ENCODE results near the gene NR3C1.

NR3C1 gene

DNA sequence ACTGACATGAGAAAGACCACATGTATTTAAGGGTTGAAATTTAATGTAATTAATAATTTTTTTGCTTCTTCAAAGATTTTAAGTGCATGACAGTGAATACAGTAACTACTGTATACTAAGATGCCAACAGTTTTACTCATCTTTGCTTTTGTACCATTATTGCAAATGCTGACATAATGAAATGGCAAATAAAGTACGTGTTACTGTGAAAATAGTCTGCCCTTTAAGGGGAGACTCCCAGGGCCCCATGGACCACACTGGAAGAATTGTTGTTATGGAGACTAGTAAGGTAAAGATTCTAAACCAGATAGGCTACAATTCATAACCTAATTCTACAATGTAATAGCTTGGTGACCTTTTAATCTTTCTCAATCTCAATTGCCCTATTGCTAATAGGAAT lies 84.7 kb downstream of the NR3C1 start:
- TF ChIP-seq, protein P1, sequence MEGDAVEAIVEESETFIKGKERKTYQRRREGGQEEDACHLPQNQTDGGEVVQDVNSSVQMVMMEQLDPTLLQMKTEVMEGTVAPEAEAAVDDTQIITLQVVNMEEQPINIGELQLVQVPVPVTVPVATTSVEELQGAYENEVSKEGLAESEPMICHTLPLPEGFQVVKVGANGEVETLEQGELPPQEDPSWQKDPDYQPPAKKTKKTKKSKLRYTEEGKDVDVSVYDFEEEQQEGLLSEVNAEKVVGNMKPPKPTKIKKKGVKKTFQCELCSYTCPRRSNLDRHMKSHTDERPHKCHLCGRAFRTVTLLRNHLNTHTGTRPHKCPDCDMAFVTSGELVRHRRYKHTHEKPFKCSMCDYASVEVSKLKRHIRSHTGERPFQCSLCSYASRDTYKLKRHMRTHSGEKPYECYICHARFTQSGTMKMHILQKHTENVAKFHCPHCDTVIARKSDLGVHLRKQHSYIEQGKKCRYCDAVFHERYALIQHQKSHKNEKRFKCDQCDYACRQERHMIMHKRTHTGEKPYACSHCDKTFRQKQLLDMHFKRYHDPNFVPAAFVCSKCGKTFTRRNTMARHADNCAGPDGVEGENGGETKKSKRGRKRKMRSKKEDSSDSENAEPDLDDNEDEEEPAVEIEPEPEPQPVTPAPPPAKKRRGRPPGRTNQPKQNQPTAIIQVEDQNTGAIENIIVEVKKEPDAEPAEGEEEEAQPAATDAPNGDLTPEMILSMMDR (IDR thresholded peaks at IDR 0.05; ENCODE audit: insufficient read depth, low read length, missing control alignments): no peak
- no peak for DNase-seq (ENCODE audit: low read depth, low spot score)
- ChIA-PET CTCF (no interaction called here), POLR2A (no interaction called here)
- H3K4me3 ChIP-seq (ENCODE audit: low read depth, low read length): no peak overlapping the region

DNA sequence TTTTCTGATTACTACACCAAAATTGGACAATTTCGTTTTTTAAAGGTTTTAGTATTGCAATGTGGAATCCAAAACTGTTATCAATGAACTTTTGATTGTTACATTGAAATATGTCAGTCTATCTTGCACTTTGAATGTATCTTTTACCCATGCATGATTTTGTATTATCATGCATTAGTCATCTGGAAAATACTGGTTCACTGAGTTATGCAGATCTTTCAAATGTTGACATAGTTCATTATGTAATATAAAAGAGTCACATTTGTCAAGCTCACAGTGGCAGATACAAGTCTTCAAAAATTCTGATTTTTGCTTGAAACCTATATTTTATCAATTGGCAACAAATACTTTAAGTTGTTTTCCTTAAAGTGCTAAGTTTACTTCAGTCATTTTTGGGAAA lies 85.2 kb downstream of the NR3C1 start:
- POLR2A ChIA-PET: no interaction called here
- DNase-seq (ENCODE audit: low read depth, low spot score): no peak
- CTCF ChIA-PET: no interaction called here

DNA sequence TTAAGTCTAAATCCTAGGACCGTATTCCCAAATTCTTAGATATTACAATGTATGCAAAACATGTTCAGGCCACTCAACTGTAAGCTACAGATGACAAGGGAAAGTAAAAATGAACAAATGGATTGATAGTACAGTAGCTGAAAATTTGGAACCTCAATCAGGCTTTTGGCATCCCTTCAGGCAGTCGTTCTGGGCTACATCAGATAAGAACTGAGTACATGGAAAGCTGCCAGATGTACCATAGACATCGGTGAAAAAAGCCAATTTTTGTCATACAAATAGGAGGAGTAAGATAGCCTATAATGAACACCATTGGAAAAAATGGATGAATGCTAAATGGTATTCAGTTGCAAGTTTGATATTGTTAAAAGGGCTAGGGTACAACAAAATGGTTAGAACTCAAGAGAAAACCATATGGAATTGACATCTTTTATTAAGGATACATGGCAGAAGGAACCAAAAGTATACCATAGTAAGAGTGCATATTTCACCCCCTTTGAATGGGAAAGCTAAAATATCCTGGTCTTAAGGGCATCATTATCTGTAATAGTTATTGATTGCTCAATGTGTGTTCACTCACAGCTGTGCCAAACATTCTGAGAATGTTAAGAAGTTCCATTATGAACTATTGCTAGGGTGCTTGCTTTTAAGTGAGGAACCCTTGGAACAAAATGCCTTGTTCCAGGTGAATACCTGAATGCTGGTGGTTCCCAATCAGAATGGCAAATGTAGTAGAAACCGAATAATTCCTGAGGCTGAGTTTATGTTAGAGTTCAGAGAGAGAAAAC lies 86.4 kb downstream of the NR3C1 start:
- TF ChIP-seq, protein P1 (IDR thresholded peaks at IDR 0.05; ENCODE audit: insufficient read depth, low read length, missing control alignments): no peak
- CTCF ChIA-PET: no interaction called here
- H3K4me3 ChIP-seq (ENCODE audit: low read depth, low read length): no peak overlapping the region
- POLR2A ChIA-PET: no interaction called here
- DNase-seq (ENCODE audit: low read depth, low spot score): no peak

More for the DNA sequence above, 85.2 kb downstream of the NR3C1 start:
- TF ChIP-seq, protein P1 (IDR thresholded peaks at IDR 0.05; ENCODE audit: insufficient read depth, low read length, missing control alignments): no peak
- H3K4me3 ChIP-seq (ENCODE audit: low read depth, low read length): no peak overlapping the region

DNA sequence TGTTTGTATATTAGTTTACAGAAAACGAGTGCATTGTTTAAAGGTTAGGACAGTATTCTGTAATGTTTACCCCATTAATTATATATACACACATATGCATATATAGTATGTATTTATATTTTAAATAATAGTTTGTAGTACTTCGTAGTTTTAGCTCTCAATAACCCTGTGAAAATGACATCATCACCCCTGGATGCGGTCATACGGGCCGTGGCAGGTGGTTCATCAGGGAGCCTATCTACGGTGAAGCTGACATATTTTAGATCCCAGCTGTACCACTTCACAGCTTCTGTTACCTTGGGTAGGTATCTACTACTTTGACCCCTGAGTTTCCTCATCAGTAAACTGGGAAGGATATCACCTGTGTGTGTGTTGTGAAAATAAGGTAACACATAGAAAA lies 87.1 kb downstream of the NR3C1 start:
- ChIA-PET POLR2A (no interaction called here), CTCF (no interaction called here)
- DNase-seq (ENCODE audit: low read depth, low spot score): no peak
- H3K4me3 ChIP-seq (ENCODE audit: low read depth, low read length): no peak overlapping the region
- TF ChIP-seq, protein P1 (IDR thresholded peaks at IDR 0.05; ENCODE audit: insufficient read depth, low read length, missing control alignments): no peak

DNA sequence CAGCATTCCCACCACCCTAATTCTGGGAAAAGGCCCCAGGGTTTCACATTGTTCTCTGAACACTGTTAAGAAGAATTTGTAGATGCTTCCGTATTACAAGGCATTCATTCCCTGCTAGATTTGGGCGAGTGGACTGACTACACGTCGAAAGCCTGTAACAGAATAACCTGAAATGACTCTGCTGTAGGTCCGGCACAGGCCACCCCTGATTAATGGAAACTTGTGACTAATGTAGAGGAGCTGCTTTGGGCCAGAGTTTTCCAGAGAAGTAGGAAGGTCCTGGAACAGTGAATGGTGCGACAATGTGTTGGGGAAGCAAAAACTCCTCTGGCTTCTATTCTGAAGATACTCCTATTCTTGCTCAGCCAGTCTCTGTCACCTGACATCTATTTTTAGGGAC lies 87.6 kb downstream of the NR3C1 start:
- no peak overlapping the region for H3K4me3 ChIP-seq (ENCODE audit: low read depth, low read length)
- no peak for DNase-seq (ENCODE audit: low read depth, low spot score)
- ChIA-PET CTCF (no interaction called here), POLR2A (no interaction called here)
- TF ChIP-seq, protein P1 (IDR thresholded peaks at IDR 0.05; ENCODE audit: insufficient read depth, low read length, missing control alignments): no peak

DNA sequence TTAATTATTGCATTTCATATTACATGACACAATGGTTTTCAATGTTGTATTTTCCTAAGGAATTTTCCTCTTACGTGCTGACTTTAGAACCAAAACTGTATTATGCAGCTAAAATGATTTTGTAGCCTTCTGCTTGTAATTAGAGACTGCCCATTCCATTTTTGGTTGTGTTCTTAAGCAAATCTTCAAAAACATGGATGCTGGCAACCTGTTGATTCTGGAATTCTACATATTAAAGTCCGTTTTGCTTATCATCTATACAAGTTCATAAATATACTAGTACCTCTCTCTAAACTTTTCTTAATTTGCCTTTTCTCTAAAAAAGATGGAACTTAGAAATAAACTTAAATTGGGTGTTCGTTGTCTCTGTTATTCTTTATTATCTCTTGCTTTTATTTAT lies 88.3 kb downstream of the NR3C1 start:
- POLR2A ChIA-PET: no interaction called here
- DNase-seq (ENCODE audit: low read depth, low spot score): no peak
- no peak overlapping the region for H3K4me3 ChIP-seq (ENCODE audit: low read depth, low read length)
- CTCF ChIA-PET: no interaction called here
- TF ChIP-seq, protein P1 (IDR thresholded peaks at IDR 0.05; ENCODE audit: insufficient read depth, low read length, missing control alignments): no peak

Measured in AG04449 (cell line).